GM21737 (cell line): ENCODE measurements around the gene HOXA11.

Source experiments
- ATAC-seq: cut with Tn5 transposase; IDR thresholded peaks from one replicate; pipeline ENCODE4 v1.9.1; 2021; ENCODE audit warnings: mild to moderate bottlenecking, moderate library complexity; ENCODE audit not compliant: unreplicated experiment

Gene HOXA11

GRCh38 chr7:27207348-27207985, 22.4 kb upstream of the HOXA11 start:
- no peak for ATAC-seq

GRCh38 chr7:27205325-27206280, 20.6 kb upstream of the HOXA11 start:
- ATAC-seq = no peak

- no peak for ATAC-seq
These were observed 19.9 kb upstream of the HOXA11 start for GRCh38 chr7:27204851-27205322.

- ATAC-seq = no peak
These were observed 19.0 kb upstream of the HOXA11 start for GRCh38 chr7:27203964-27204594.

- ATAC-seq = no peak
These were observed 18.4 kb upstream of the HOXA11 start for GRCh38 chr7:27203365-27203953.

- no peak for ATAC-seq
These were observed 17.8 kb upstream of the HOXA11 start for GRCh38 chr7:27202862-27203134.

- ATAC-seq = no peak
These were observed 17.2 kb upstream of the HOXA11 start for GRCh38 chr7:27202018-27202861.

DNA sequence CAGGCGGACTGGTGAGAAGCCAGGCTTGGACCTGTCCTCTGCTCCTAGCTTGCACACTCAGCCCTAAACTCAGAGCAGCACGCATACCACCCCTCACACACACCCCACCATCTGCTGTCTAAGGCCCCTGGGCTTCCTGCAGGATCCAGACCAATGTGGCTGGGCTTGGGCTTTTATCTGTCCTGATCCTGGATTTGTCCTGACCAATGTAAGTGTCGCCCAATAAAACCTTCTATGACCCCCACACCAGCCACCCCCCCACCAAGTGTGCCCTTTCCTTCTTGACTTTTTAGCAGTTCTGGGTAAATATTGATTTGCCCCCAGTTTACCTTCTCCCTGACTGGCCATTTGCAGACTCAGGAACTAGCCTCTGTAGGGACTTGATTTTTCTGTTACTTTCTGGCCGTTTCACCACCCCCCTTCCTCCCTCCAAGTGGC, 16.6 kb upstream of the HOXA11 start:
- ATAC-seq = no peak

DNA sequence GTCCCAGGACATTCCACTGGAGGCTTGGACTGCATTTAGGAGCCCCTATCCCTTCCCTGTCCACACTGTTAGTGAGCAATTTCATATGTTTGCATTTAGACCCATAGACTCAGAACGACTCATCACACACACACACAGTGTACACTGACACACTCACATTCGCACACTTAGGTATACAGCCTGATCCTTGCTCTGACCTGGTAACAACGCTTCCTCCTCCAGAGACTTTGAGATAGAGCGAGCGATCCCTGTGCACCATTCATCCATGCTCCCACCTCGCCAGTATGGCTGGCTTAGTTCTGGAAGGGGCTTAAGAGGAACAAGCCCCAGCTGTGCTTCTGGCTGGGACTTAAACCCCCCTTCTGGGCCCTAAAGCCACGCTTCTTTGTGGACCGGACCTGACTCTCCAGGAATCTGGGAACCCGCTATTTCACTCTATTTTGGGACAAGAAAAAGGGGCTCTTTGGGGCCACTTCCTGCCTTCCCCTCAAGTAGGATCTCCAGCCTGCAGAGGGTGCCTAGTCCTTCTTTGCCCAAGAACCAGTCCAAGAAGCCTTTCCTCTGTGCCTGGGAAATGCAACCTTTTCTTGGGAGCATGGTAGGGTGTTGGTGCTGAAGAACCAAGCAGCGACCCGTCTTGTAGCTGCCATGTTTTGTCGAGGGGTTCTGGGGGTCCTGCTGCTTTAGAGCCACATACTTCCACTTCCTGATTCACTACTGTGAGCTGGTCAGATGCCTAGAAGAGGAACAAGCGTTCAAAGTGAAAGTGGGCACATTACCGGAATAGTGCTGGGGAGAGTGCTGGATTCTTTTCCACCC, 15.9 kb upstream of the HOXA11 start:
- no peak for ATAC-seq

DNA sequence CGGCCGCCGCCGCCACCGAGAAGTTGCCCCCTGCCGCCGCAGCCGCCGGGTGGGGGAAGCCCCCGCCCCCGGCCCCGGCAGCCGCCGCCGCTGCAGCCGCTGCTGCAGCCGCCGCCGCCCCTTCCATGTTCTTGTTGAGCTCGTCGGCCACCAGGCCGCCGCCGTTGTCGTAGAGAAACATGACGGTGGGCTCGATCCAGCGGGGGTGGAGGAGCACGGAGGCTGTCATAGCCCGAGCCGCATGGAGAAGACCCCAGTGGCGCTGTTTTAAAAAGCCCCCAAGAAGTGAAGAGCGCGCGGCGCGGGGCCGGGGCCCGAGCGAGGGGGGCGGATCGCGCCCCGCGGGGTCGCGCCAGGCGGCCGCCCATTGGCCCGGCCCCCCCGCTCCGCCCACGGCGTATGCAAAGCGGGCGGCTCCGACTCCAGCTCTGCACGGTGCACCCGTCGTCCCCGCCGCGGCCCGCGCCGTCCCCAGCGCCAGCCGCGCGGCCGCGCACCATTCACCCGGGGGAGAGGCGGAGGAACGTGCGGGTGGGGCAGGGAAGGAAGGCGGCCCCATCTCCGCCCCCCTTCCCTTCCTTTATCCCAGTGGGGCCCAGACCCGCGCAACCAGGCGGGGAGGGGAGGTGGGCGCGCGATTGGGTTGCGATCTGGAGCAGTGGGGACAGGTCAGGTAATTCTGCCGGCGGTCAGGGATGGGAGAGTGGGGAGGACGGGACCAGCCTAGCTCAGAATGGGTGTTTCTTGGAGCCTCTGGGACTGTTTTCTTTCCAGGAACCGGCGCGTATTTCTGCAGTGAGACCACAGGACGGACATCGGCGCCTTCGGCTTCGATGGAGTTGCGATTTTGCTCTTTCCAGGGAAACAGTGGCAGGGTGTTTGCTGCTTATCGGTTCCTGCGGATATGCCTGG, 15.1 kb upstream of the HOXA11 start, which contains the start of gene HOXA13:
Gene HOXA13, minus strand, starts transcription at position 243 of the 912 bp plus-strand sequence. Its CDS starts 14 bp downstream, at position 229.
- ATAC-seq = no peak

DNA sequence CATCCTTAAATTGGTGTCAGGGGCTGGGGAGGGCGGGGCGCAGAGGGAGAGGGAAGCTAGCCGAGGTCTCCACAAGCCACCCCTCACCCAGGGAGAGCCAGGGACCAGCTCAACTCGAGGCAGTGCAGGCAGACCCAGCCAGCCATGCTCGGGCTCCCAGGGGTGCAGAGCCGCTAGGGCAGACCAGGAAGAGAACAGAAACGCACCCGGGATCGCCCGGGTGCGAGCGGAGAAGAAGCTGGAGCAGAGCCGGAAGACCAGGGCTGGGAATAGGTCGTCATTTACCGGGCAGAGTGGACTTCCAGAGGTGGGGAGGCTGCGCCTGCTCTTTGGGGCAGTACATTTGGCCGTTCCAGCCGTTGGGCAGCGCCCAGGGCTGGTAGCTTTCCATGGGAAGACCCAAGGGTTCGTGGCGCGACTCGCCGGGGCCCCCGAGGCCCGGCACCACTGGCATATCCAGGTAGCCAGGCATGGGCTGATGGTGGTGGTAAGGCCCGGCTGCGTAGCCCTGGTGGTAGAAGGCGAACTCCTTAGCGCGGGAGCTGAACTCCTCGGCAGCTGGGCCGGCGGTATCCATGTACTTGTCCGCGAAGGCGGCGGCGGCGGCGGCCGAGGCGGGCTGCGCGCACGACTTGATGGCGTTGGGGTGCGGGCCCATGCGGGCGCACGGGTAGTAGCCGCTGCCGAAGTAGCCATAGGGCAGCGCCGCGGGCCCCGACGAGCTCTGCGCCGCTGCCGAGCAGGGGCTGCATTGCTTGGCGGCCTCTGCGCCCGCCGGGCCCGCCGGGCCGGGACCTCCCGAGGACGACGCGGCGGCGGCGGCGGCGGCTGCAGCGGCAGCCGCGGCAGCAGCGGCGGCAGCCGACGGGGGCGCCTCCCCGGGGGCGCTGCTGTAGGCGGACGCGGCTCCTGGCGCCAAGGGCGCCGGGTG, 14.1 kb upstream of the HOXA11 start:
- no peak for ATAC-seq

DNA sequence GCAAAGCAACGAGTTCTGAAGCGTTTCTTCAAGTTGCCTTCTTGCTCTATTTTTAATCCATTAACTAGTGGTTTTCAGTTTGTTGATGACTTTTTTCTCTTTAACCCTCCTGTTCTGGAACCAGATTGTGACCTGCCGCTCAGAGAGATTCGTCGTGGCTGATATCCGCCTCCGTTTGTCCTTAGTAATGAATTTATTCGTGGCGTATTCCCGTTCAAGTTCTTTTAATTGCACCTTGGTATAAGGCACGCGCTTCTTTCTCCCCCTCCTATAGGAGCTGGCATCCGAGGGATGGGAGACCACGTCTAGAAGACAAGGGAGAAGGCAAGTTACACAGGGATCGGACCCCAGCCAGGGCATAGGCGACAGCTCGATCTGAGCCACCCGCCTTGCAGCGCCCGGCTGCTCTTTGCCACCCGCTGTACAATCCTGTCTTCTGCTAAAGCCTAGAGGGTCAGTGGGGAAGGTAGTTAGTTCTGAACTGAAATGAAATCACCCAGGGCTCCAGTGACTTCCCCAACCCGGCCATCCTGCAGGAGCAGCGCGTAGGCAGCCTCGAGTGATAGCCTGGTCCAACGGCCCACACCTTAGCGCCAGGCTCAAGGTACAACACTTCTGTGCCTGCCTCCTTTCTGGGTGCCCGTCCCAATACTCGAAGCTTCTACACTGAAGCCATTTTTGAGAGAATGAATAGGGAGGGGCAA, 13.3 kb upstream of the HOXA11 start:
- ATAC-seq = no peak

DNA sequence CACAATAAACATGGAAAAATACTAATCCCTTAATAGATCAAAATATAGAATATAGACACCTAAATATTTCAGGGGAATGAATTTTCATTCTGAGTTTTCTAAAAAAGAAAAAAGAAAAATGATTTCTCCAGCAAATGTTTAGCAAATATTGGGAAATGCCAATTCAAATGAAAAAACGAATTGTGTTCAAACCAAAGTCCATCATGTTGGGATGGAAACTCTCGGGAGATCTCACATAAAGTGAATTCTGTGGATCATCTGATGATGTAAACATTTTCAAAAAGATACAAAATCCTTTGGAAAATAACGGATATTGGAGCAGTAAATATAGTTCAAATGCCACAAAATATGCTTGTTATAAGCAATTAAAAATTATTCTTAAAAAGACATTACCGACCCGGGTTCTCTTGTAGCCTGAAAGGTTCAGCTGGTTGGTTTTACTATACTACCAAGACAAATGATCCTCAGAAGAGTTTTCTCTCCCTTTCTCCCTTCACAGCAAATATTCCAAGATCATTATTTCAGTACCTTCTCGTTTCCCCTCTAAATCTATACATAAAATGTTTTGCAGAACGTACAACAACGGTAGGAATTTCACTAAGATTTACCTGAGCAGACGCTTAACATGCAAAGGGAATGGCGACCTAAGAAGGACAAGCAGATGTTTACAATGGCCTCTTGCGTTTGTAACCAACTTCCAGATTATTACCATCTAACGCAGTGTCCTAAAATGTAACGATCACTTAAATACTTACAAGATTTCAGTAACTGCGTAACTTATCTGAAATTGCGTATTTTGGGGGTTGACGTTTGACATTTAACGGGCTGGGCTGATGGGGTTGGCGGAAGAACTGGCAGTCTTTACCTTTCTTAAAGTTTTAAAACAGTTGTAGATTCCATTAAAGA, 12.4 kb upstream of the HOXA11 start:
- ATAC-seq = no peak

DNA sequence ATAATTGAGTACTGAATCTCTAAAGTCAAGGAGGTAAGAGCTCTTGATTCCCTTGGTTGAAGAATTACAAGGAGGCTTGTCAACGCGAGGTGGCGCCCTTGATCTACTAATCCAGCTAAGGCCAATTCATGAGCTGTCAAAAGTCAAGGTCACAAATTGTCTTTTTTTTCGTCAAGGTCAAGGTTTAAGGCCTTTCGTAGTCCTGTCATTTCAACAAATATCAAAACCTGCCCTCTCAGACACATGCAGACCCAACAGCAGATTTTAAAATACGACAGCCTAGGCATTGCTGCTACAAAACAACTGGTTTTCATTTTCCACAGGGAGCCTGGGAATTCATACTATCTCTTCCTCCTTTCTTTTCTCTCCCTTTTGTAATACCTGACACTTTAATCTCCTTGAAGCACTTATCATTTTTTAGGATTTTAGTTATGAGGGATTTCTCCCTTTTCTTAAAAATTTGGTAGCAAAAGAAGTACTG, 11.3 kb upstream of the HOXA11 start:
- ATAC-seq = no peak

DNA sequence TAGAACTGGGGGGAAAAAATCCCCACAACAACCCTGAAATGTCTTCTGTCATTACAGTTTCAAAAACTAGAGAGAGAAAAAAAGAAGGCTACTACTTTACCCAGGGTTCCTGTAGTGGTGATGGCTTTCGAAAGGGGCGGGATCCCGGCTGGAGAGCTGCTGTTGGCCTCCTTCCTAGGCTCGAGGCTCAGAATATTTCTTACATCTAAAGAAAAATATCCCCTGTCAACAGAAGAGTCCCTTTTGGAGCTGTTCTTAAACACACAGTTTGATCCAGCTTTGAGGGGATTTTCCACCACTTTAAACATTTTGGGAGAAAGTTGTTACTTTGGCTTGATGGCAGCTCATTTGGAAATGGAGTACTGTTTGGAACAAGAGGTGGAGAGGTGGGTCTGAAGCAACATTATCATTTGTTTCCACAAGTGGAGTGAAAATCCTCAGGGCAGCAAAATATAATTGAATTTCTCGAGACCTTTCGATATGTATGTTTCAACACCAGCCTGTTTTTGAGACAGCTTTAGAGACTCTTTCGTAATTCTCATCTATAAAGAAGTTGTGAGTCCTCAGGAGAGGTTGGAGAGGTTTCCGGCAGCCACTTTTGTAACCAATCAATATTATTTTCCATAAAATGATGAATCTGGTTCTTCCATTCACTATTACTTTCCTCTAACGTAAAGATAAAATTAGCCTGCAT, 9.8 kb upstream of the HOXA11 start:
- ATAC-seq = no peak
